Erythroblast (primary cell): Measurements from ENCODE around the gene GAST.

ENCODE experiments used
- GATA1 ChIP-seq: IDR thresholded peaks from 2 replicates; pipeline ENCODE4 v1.6.1; 2011; ENCODE audit warnings: low read depth, mild to moderate bottlenecking, control low read depth, low read length, moderate library complexity
- POLR2A ChIP-seq: IDR thresholded peaks from 2 replicates; pipeline ENCODE4 v1.6.1; 2011; ENCODE audit warnings: mild to moderate bottlenecking, low read length

- TF ChIP-seq POLR2A (no peak), GATA1 (no peak)
These were observed 18.3 kb downstream of the GAST start for GRCh38 chr17:41730479-41730878.
